OCI-LY7 (cell line): ENCODE results near the gene CARHSP1. TPM values are rescaled to one million over a fixed set of nuclear protein-coding genes. Genes with fewer than 3 reads are reported as not detected.
"Not testable (repeated sequence)": the region's sequence is repeated elsewhere in the genome, so short reads cannot be mapped to it uniquely, and the experiment has no call there.

Source experiments
- BruUV-seq: library from RNA; stranded (reverse); fragments of 400-500 nt; replicated peaks from 2 replicates; lab custom pipeline; 2021; lab: Mats Ljungman, UMichigan
- CTCF ChIA-PET: fragments of 300-600 bp; sonication (Branson Sonifier 250); formaldehyde crosslinking; loops from one replicate; lab custom pipeline; 2022; ENCODE audit warnings: antibody characterized with exemption; ENCODE audit not compliant: unreplicated experiment; lab: Charles Lee
- POLR2A ChIA-PET: fragments of 300-600 bp; sonication (Branson Sonifier 250); formaldehyde crosslinking; loops from one replicate; lab custom pipeline; 2022; ENCODE audit warnings: antibody characterized with exemption; lab: Charles Lee
- DNase-seq: peaks from one replicate; pipeline ENCODE4 v3.0.0-alpha.2; 2015; ENCODE audit warnings: low spot score
- H2AFZ ChIP-seq: fragments of 200-600 bp; sonication (generic), shearing (Covaris generic); 2 replicates; pipeline ENCODE4 v1.6.1; 2014; ENCODE audit warnings: mild to moderate bottlenecking, antibody characterized with exemption, low read length, moderate library complexity
- H3K27ac ChIP-seq: fragments of 200-600 bp; sonication (generic); 2 replicates; pipeline ENCODE4 v1.5.1; 2014; ENCODE audit warnings: mixed run types, low read depth, mild to moderate bottlenecking, moderate library complexity, low read length, inconsistent platforms; ENCODE audit not compliant: poor library complexity, severe bottlenecking
- H3K36me3 ChIP-seq: fragments of 200-600 bp; sonication (generic); 2 replicates; pipeline ENCODE4 v1.6.1; 2014; ENCODE audit warnings: mild to moderate bottlenecking, antibody characterized with exemption, low read length, moderate library complexity, mixed read lengths; ENCODE audit not compliant: insufficient read depth
- H3K4me1 ChIP-seq: fragments of 200-600 bp; sonication (generic); 2 replicates; pipeline ENCODE4 v1.5.1; 2014; ENCODE audit warnings: mild to moderate bottlenecking, low read length; ENCODE audit not compliant: insufficient read depth, poor library complexity, severe bottlenecking
- H3K4me2 ChIP-seq: fragments of 200-600 bp; sonication (generic); 2 replicates; pipeline ENCODE4 v1.6.1; 2014; ENCODE audit warnings: mild to moderate bottlenecking, low read length
- H3K4me3 ChIP-seq: fragments of 200-600 bp; sonication (generic); 2 replicates; pipeline ENCODE4 v1.5.1; 2014; ENCODE audit warnings: mild to moderate bottlenecking, low read depth, low read length; ENCODE audit not compliant: poor library complexity, severe bottlenecking
- H3K79me2 ChIP-seq: fragments of 200-600 bp; sonication (generic); 2 replicates; pipeline ENCODE4 v1.6.1; 2016; ENCODE audit warnings: low read depth, mild to moderate bottlenecking, low read length, moderate library complexity, mixed read lengths; ENCODE audit not compliant: insufficient read depth
- H3K9me2 ChIP-seq: fragments of 200-600 bp; sonication (generic); 2 replicates; pipeline ENCODE4 v1.6.1; 2016; ENCODE audit warnings: mild to moderate bottlenecking, low read length, mixed read lengths; ENCODE audit not compliant: insufficient read depth
- H3K9me3 ChIP-seq: fragments of 200-600 bp; sonication (generic); 2 replicates; pipeline ENCODE4 v1.6.1; 2014; ENCODE audit warnings: mild to moderate bottlenecking, mixed run types, low read length, mixed read lengths
- H4K20me1 ChIP-seq: fragments of 200-600 bp; sonication (generic); 2 replicates; pipeline ENCODE4 v1.6.1; 2014; ENCODE audit warnings: mild to moderate bottlenecking, antibody characterized with exemption, low read length, moderate library complexity, mixed read lengths; ENCODE audit not compliant: insufficient read depth
- EZH2phosphoT487 ChIP-seq: fragments of 200-600 bp; sonication (generic); IDR thresholded peaks from 2 replicates; pipeline ENCODE4 v1.6.1; 2018; ENCODE audit warnings: low read depth, borderline replicate concordance, mild to moderate bottlenecking, mixed run types, antibody characterized with exemption, low read length, moderate library complexity, mixed read lengths
- intact Hi-C: fragments of 100-400 bp; cut with micrococcal nuclease; formaldehyde crosslinking; loops from one replicate; pipeline ENCODE4 v1.10.0; 2022; ENCODE audit not compliant: unreplicated experiment
- total RNA-seq, 2 experiments: library from RNA; depleted of rRNA in 1 of 2; stranded (reverse); fragments of >200 nt in 1 of 2; shearing (Covaris generic) in 1 of 2; gene quantifications; 2 replicates each; pipeline ENCODE4 v1.2.3, GENCODE V29; 2014 to 2022
- TF ChIP-seq, protein P1 (sequence below): fragments of 200-600 bp; sonication (generic); conservative IDR thresholded peaks from 2 replicates; pipeline ENCODE4 v1.5.1; 2014; ENCODE audit warnings: mild to moderate bottlenecking, antibody characterized with exemption, low read length, moderate library complexity, mixed read lengths

CARHSP1 gene
- total RNA-seq, 2 experiments from 2014 or later, result 156 to 241 TPM

DNA sequence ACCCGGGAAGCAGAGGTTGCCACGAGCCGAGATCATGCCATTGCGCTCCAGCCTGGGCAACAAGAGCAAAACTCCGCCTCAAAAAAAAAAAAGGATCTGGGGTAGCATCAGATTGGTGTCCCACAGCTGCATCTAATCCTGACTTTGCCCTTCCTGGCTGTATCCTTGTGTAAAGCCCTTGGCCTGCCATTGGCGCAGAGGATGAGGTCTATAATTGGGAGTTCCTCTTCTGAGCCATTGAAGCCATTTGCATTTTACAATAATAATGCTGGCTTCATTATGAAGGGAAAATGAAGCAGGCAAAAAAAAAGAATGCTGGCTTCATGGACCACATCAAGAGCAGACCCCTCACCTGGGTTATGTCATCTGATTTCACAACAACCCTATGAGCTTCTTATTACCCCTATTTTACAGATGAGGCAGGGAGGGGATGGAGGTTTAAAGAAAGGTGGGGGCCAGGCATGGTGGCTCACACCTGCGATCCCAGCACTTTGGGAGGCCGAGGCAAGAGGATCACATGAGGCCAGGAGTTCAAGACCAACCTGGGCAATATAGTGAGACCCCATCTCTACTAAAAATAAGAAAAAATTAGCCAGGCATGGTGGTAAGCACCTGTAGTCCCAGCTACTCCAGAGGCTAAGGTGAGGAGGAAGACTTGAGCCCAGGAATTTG lies 12.2 kb upstream of the CARHSP1 start:
- Histone ChIP-seq H2AFZ (no peak overlapping the region; the same call in 1 of the 2 replicates), H3K27ac (no peak overlapping the region), H3K4me1 (peaks cover 14% of the 10 kb centered on the region), H3K9me2 (no peaks in the 10 kb centered on the region), H3K4me3 (no peak overlapping the region), H4K20me1 (no peaks in the 10 kb centered on the region), H3K79me2 (no peaks in the 10 kb centered on the region), H3K4me2 (no peak overlapping the region), H3K36me3 (no peaks in the 10 kb centered on the region), H3K9me3 (no peaks in the 10 kb centered on the region)
- BruUV-seq, result no TSS peak
- CTCF ChIA-PET, result interaction anchor here (1.0 kb wide), 1 partner anchor 10 kb away, joined by 3 read pairs; no protein-coding TSS in a partner anchor
- DNase-seq, result no peak
- POLR2A ChIA-PET, result interaction anchor here (0.6 to 1.0 kb wide), 2 partner anchors 12 to 674 kb away, joined by 3 read pairs; partner anchors contain the start of gene CARHSP1
- TF ChIP-seq, protein P1, sequence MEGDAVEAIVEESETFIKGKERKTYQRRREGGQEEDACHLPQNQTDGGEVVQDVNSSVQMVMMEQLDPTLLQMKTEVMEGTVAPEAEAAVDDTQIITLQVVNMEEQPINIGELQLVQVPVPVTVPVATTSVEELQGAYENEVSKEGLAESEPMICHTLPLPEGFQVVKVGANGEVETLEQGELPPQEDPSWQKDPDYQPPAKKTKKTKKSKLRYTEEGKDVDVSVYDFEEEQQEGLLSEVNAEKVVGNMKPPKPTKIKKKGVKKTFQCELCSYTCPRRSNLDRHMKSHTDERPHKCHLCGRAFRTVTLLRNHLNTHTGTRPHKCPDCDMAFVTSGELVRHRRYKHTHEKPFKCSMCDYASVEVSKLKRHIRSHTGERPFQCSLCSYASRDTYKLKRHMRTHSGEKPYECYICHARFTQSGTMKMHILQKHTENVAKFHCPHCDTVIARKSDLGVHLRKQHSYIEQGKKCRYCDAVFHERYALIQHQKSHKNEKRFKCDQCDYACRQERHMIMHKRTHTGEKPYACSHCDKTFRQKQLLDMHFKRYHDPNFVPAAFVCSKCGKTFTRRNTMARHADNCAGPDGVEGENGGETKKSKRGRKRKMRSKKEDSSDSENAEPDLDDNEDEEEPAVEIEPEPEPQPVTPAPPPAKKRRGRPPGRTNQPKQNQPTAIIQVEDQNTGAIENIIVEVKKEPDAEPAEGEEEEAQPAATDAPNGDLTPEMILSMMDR, result no peak
- TF ChIP-seq EZH2phosphoT487, result no peak
- intact Hi-C loops, result loop anchor here (1.0 to 5.0 kb wide), 6 partner anchors 12 to 314 kb away; partner anchors contain the start of genes CARHSP1, PMM2 and TMEM186

DNA sequence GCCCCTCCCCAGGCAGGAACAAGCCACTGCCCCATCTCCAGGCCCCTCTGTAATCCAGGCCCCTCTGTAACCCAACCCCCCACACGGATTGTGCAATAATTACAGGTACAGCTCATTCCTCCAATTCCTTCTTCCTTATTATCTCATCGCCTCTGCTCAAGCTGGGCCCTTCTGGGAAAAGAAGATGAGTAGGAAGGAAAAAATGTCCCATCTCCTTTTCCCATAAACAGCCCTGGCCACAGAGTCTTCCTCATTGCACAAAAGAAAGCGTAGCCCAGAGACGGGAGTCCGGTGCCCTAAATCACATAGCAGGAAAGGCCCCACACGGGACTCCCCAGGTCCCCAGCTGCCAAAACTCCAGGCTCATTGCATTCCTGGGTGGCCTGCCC lies 9.7 kb upstream of the CARHSP1 start:
- H2AFZ ChIP-seq, result no peak overlapping the region
- no peak overlapping the region for H3K27ac ChIP-seq
- ChIA-PET POLR2A (no interaction called here), CTCF (no interaction called here)
- intact Hi-C loops, result no loop called here
- H3K36me3 ChIP-seq, result no peaks in the 10 kb centered on the region
- no peaks in the 10 kb centered on the region for H4K20me1 ChIP-seq
- H3K4me3 ChIP-seq, result no peak overlapping the region
- no peak overlapping the region for H3K4me2 ChIP-seq
- no peak for DNase-seq
- peaks cover 14% of the 10 kb centered on the region for H3K4me1 ChIP-seq
- no peaks in the 10 kb centered on the region for H3K9me2 ChIP-seq
- no TSS peak for BruUV-seq
- H3K79me2 ChIP-seq, result no peaks in the 10 kb centered on the region
- no peaks in the 10 kb centered on the region for H3K9me3 ChIP-seq
- no peak for TF ChIP-seq EZH2phosphoT487

DNA sequence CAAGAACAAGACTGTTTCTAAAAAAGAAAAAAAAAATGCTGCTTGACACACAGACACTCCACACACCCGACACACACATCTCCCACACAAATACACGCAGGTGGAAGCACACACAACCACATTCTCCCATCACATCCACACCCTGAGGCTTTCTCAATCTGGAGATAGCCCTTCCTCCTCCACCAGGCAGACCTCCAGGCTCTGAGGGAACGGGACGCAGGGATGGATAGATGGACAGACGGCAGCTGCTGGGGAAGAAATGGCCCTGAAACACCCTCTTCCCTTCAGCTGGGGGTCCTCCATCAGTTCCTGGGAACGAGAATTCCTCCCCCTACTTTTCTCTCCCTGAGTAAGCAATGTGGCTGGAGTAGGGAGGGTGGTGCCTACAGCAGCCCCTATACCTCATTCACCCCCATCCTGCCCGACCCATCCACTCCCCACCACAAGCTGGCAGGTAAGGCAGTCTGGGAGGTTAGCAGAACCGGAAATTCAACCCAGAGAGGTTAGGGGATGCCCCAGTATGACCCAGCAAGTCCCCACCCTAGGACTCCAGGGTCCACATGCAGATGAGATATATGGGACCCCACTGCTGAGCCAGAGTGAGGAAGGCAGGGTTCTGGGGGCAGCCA lies 9.2 kb upstream of the CARHSP1 start:
- Histone ChIP-seq H3K79me2 (no peaks in the 10 kb centered on the region), H3K4me3 (no peak overlapping the region), H3K4me2 (no peak overlapping the region), H3K36me3 (no peaks in the 10 kb centered on the region), H3K27ac (no peak overlapping the region), H3K9me3 (no peaks in the 10 kb centered on the region), H3K9me2 (no peaks in the 10 kb centered on the region), H4K20me1 (no peaks in the 10 kb centered on the region), H3K4me1 (peaks cover 14% of the 10 kb centered on the region), H2AFZ (no peak overlapping the region)
- no peak for DNase-seq
- no TSS peak for BruUV-seq
- intact Hi-C loops, result no loop called here
- TF ChIP-seq, protein P1, result no peak
- no peak for TF ChIP-seq EZH2phosphoT487
- POLR2A ChIA-PET, result no interaction called here
- CTCF ChIA-PET, result interaction anchor here (0.6 kb wide), 1 partner anchor 16 kb away, joined by 3 read pairs; no protein-coding TSS in a partner anchor

DNA sequence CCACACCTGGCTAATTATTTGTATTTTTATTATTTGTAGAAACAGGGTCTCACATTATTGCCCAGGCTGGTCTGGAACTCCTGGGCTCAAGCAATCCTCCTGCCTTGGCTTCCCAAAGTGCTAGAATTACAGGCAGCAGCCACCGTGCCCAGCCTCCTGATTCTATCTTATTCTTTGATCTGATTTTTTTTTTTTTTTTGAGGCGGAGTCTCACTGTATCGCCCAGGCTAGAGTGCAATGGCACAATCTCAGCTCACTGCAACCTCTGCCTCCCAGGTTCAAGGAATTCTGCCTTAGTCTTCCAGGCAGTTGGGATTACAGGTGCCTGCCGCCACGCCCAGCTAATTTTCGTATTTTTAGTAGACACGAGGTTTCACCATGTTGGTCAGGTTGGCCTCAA lies 6.5 kb upstream of the CARHSP1 start:
- H4K20me1 ChIP-seq, H3K9me2 ChIP-seq, H2AFZ ChIP-seq, CTCF ChIA-PET, H3K27ac ChIP-seq, H3K79me2 ChIP-seq, H3K4me2 ChIP-seq, POLR2A ChIA-PET, H3K4me3 ChIP-seq, H3K36me3 ChIP-seq, DNase-seq, BruUV-seq, intact Hi-C loops, H3K9me3 ChIP-seq: not testable (repeated sequence)
- peaks cover 25% of the 10 kb centered on the region for H3K4me1 ChIP-seq
